H9 (cell line): ENCODE measurements around the gene IFIH1. TPM values are rescaled to one million over a fixed set of nuclear protein-coding genes. Genes with fewer than 3 reads are reported as not detected.

Source experiments
- DNase-seq: peaks from one replicate; pipeline ENCODE4 v3.0.0-alpha.2; 2017
- H2AFZ ChIP-seq: one replicate; pipeline ENCODE4 v1.6.1; 2013; ENCODE audit warnings: mild to moderate bottlenecking, low read length, control low read depth, moderate library complexity
- H2AK5ac ChIP-seq: 2 replicates; pipeline ENCODE4 v1.6.1; 2013; ENCODE audit warnings: low read length, control low read depth, mixed read lengths; ENCODE audit not compliant: insufficient read length
- H2BK120ac ChIP-seq: one replicate; pipeline ENCODE4 v1.6.1; 2013; ENCODE audit warnings: low read depth, mild to moderate bottlenecking, low read length, control low read depth, inconsistent platforms; ENCODE audit not compliant: poor library complexity, severe bottlenecking
- H2BK12ac ChIP-seq: 2 replicates; pipeline ENCODE4 v1.6.1; 2013; ENCODE audit warnings: low read length, control low read depth, mixed read lengths, low read depth; ENCODE audit not compliant: insufficient read length
- H2BK15ac ChIP-seq: 2 replicates; pipeline ENCODE4 v1.6.1; 2013; ENCODE audit warnings: low read depth, low read length, control low read depth
- H2BK20ac ChIP-seq: one replicate; pipeline ENCODE4 v1.6.1; 2013; ENCODE audit warnings: low read depth, mild to moderate bottlenecking, low read length, control low read depth, inconsistent platforms; ENCODE audit not compliant: poor library complexity, severe bottlenecking
- H2BK5ac ChIP-seq: 2 replicates; pipeline ENCODE4 v1.6.1; 2013; ENCODE audit warnings: low read length, control low read depth, mixed read lengths; ENCODE audit not compliant: insufficient read length
- H3K14ac ChIP-seq: 2 replicates; pipeline ENCODE4 v1.6.1; 2013; ENCODE audit warnings: low read length, control low read depth; ENCODE audit not compliant: insufficient read depth
- H3K18ac ChIP-seq: 2 replicates; pipeline ENCODE4 v1.6.1; 2013; ENCODE audit warnings: low read depth, mild to moderate bottlenecking, mixed read lengths, low read length, control low read depth; ENCODE audit not compliant: insufficient read length
- H3K23ac ChIP-seq: 2 replicates; pipeline ENCODE4 v1.6.1; 2013; ENCODE audit warnings: low read length, control low read depth, mixed read lengths, low read depth; ENCODE audit not compliant: insufficient read length
- H3K23me2 ChIP-seq: 2 replicates; pipeline ENCODE4 v1.6.1; 2013; ENCODE audit warnings: low read depth, mild to moderate bottlenecking, mixed read lengths, low read length, control low read depth; ENCODE audit not compliant: insufficient read length, poor library complexity, severe bottlenecking
- H3K27ac ChIP-seq: 2 replicates; pipeline ENCODE4 v1.5.1; 2013; ENCODE audit warnings: low read length, control low read depth, mixed read lengths, low read depth; ENCODE audit not compliant: insufficient read length
- H3K27me3 ChIP-seq: 2 replicates; pipeline ENCODE4 v1.6.1; 2013; ENCODE audit warnings: low read length, control low read depth, inconsistent platforms; ENCODE audit not compliant: insufficient read depth
- H3K4ac ChIP-seq: 2 replicates; pipeline ENCODE4 v1.6.1; 2013; ENCODE audit warnings: low read depth, mild to moderate bottlenecking, control low read depth, inconsistent platforms, low read length, moderate library complexity
- H3K4me1 ChIP-seq: 2 replicates; pipeline ENCODE4 v1.6.1; 2013; ENCODE audit warnings: low read length, control low read depth, inconsistent platforms; ENCODE audit not compliant: insufficient read depth
- H3K4me2 ChIP-seq: 2 replicates; pipeline ENCODE4 v1.6.1; 2013; ENCODE audit warnings: low read length, control low read depth, mixed read lengths; ENCODE audit not compliant: insufficient read length, insufficient read depth
- H3K56ac ChIP-seq: 2 replicates; pipeline ENCODE4 v1.6.1; 2013; ENCODE audit warnings: low read depth, mild to moderate bottlenecking, mixed read lengths, low read length, control low read depth; ENCODE audit not compliant: insufficient read length
- H3K79me1 ChIP-seq: 2 replicates; pipeline ENCODE4 v1.6.1; 2013; ENCODE audit warnings: low read depth, mild to moderate bottlenecking, moderate library complexity, low read length, control low read depth, inconsistent platforms; ENCODE audit not compliant: insufficient read depth, poor library complexity, severe bottlenecking
- H3K79me2 ChIP-seq: 2 replicates; pipeline ENCODE4 v1.6.1; 2013; ENCODE audit warnings: low read length, control low read depth, inconsistent platforms; ENCODE audit not compliant: insufficient read depth
- H3K9ac ChIP-seq: 2 replicates; pipeline ENCODE4 v1.6.1; 2013; ENCODE audit warnings: low read length, control low read depth, mixed read lengths; ENCODE audit not compliant: insufficient read length; ENCODE audit errors: extremely low read depth
- H3K9me3 ChIP-seq: one replicate; pipeline ENCODE4 v1.6.1; 2013; ENCODE audit warnings: low read depth, low read length, inconsistent platforms; ENCODE audit not compliant: control insufficient read depth
- H3T11ph ChIP-seq: one replicate; pipeline ENCODE4 v1.6.1; 2013; ENCODE audit warnings: mild to moderate bottlenecking, low read length, control low read depth, inconsistent platforms
- H4K20me1 ChIP-seq: one replicate; pipeline ENCODE4 v1.6.1; 2013; ENCODE audit not compliant: control insufficient read depth, insufficient read length, insufficient read depth
- H4K5ac ChIP-seq: 2 replicates; pipeline ENCODE4 v1.6.1; 2013; ENCODE audit warnings: low read depth, mild to moderate bottlenecking, mixed read lengths, low read length, control low read depth; ENCODE audit not compliant: insufficient read length
- H4K8ac ChIP-seq: replicated peaks from 2 replicates; pipeline ENCODE4 v1.6.1; 2013; ENCODE audit warnings: low read length, control low read depth, mixed read lengths, low read depth; ENCODE audit not compliant: insufficient read length
- H4K91ac ChIP-seq: 2 replicates; pipeline ENCODE4 v1.6.1; 2013; ENCODE audit warnings: low read depth, mild to moderate bottlenecking, moderate library complexity, mixed read lengths, low read length, control low read depth; ENCODE audit not compliant: insufficient read length
- H3K27ac Mint-ChIP-seq, 3 experiments: 2 replicates in 2 of 3; 3 replicates in 1 of 3; pipeline ENCODE4 v1.8.0; 2020 to 2021; ENCODE audit warnings: mixed read lengths in 3 of 3, mild to moderate bottlenecking in 1 of 3, moderate library complexity in 1 of 3
- H3K27me3 Mint-ChIP-seq: 2 replicates; pipeline ENCODE4 v1.8.0; 2021; ENCODE audit warnings: low read depth, mild to moderate bottlenecking, moderate library complexity, mixed read lengths
- H3K36me3 Mint-ChIP-seq, 3 experiments: 2 replicates in 2 of 3; 3 replicates in 1 of 3; pipeline ENCODE4 v1.8.0; 2020 to 2021; ENCODE audit warnings: low read depth in 3 of 3, mixed read lengths in 3 of 3; ENCODE audit not compliant: insufficient read depth in 1 of 3
- H3K4me1 Mint-ChIP-seq, 2 experiments: 2 replicates each; pipeline ENCODE4 v1.8.0; 2020; ENCODE audit warnings: mixed read lengths in 2 of 2
- H3K4me3 Mint-ChIP-seq, 2 experiments: 2 replicates in 1 of 2; 3 replicates in 1 of 2; pipeline ENCODE4 v1.8.0; 2020 to 2021; ENCODE audit warnings: mild to moderate bottlenecking in 2 of 2, mixed read lengths in 2 of 2, moderate library complexity in 1 of 2
- H3K9me3 Mint-ChIP-seq, 2 experiments: 2 replicates in 1 of 2; 3 replicates in 1 of 2; pipeline ENCODE4 v1.8.0; 2020; ENCODE audit warnings: mild to moderate bottlenecking in 2 of 2, mixed read lengths in 2 of 2, moderate library complexity in 1 of 2
- CTCF ChIP-seq: fragments of 200-600 bp; sonication (generic); conservative IDR thresholded peaks from 3 replicates; pipeline ENCODE4 v1.8.0; 2021; ENCODE audit warnings: antibody characterized with exemption, mild to moderate bottlenecking
- WGBS: extraction: QIAGEN DNeasy Blood & Tissue Kit; methylation state at CpG from one replicate; pipeline ENCODE4 v1.1.7; 2013; ENCODE audit warnings: missing lambda C conversion rate, low lambda C conversion rate, mixed read lengths; ENCODE audit not compliant: insufficient read length; ENCODE audit errors: extremely low coverage; 5-methylcytosine and 5-hydroxymethylcytosine counted together
- total RNA-seq: library from RNA; stranded (reverse); gene quantifications from 2 replicates; pipeline ENCODE4 v1.2.1, GENCODE V29; 2021

Gene IFIH1
- total RNA-seq, 1 experiment from 2014 or later, result 0.81 TPM

GRCh38 chr2:162315938-162316337, 2.5 kb downstream of the IFIH1 start:
- H2AK5ac ChIP-seq, result no peak overlapping the region
- H3K9me3 Mint-ChIP-seq, result no peaks in the 10 kb centered on the region
- no peak overlapping the region for H2BK15ac ChIP-seq
- H2BK12ac ChIP-seq, result no peak overlapping the region
- H3K23ac ChIP-seq, result no peak overlapping the region
- H3K4me3 Mint-ChIP-seq, result no peak overlapping the region
- no CpG with 5 or more reads among the region's 4 CpGs for WGBS
- H4K8ac ChIP-seq, result no peak overlapping the region
- no peak overlapping the region for H3K4me2 ChIP-seq
- no peaks in the 10 kb centered on the region for H3K4me1 ChIP-seq
- H3K14ac ChIP-seq, result no peak overlapping the region
- no peak overlapping the region for H2AFZ ChIP-seq
- no peak overlapping the region for H3T11ph ChIP-seq
- no peak overlapping the region for H2BK5ac ChIP-seq
- no peak overlapping the region for H3K27ac ChIP-seq
- H3K4me1 Mint-ChIP-seq, result peaks cover 14 to 17% of the 10 kb centered on the region in 2 experiments
- H3K18ac ChIP-seq, result no peak overlapping the region
- H3K27ac Mint-ChIP-seq, result no peak overlapping the region
- H3K27me3 ChIP-seq, result no peaks in the 10 kb centered on the region
- no peak for TF ChIP-seq CTCF
- H3K79me1 ChIP-seq, result no peaks in the 10 kb centered on the region
- no peak overlapping the region for H2BK20ac ChIP-seq
- no peak overlapping the region for H2BK120ac ChIP-seq
- no peaks in the 10 kb centered on the region for H3K79me2 ChIP-seq
- peaks cover 0 to 4% (median 0%) of the 10 kb centered on the region in 3 experiments; a peak in 1 of 7 replicates for H3K36me3 Mint-ChIP-seq
- no peak overlapping the region for H4K91ac ChIP-seq
- H3K27me3 Mint-ChIP-seq, result peaks cover 28% of the 10 kb centered on the region
- H4K5ac ChIP-seq, result no peak overlapping the region
- H3K9me3 ChIP-seq, result no peaks in the 10 kb centered on the region
- H4K20me1 ChIP-seq, result no peaks in the 10 kb centered on the region
- H3K23me2 ChIP-seq, result peaks cover 8% of the 10 kb centered on the region
- no peak overlapping the region for H3K56ac ChIP-seq
- no peak overlapping the region for H3K4ac ChIP-seq
- no peak for DNase-seq
- no peak overlapping the region for H3K9ac ChIP-seq
